GM12891 (cell line): Measurements from ENCODE around the gene ORMDL2.
"Not testable (repeated sequence)": the region's sequence is repeated elsewhere in the genome, so short reads cannot be mapped to it uniquely, and the experiment has no call there.

Source experiments
- DNase-seq: peaks from one replicate; pipeline ENCODE4 v3.0.0; 2011; ENCODE audit warnings: low spot score; ENCODE audit not compliant: insufficient read length
- FAIRE-seq: peaks from 2 replicates; lab custom pipeline; 2011; peaks lifted over from hg19 to GRCh38; lab: Jason Lieb, UNC
- PAX5 ChIP-seq: IDR thresholded peaks from 2 replicates; pipeline ENCODE4 v1.6.1; 2011; ENCODE audit warnings: low read length, moderate library complexity, mild to moderate bottlenecking; ENCODE audit not compliant: insufficient read depth, severe bottlenecking
- POLR2A ChIP-seq: IDR thresholded peaks from 2 replicates; pipeline ENCODE4 v1.6.1; 2011; ENCODE audit warnings: low read depth, low read length, control low read depth
- POLR2AphosphoS5 ChIP-seq: IDR thresholded peaks from 2 replicates; pipeline ENCODE4 v1.6.1; 2011; ENCODE audit warnings: low read depth, low read length, control low read depth
- POU2F2 ChIP-seq: IDR thresholded peaks from 2 replicates; pipeline ENCODE4 v1.6.1; 2011; ENCODE audit warnings: low read depth, mild to moderate bottlenecking, control low read depth, low read length, moderate library complexity
- SPI1 ChIP-seq: IDR thresholded peaks from 2 replicates; pipeline ENCODE4 v1.6.1; 2011; ENCODE audit warnings: low read depth, low read length, control low read depth
- TAF1 ChIP-seq: IDR thresholded peaks from 2 replicates; pipeline ENCODE4 v1.6.1; 2011; ENCODE audit warnings: low read depth, low read length, control low read depth

The ORMDL2 gene

DNA sequence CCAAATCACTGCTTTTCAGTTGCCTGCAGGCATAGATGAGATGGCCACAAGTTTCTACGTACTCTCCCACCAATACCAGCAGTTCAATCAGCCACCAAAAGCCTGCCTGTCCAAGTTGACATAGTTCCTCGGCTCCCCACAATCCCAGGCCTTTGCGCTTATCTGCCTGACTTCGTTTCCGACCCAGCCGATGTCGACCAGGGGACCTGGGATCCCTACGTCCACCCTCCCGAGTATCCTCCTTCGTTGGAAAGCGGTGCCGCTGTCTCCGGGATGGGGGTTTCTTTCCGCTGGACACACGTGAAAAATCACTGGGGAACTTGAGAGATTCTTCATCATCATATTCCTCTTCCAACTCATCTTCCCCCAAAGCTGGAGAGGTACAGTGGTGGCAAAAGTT is 10.0 kb downstream of the ORMDL2 start:
- TF ChIP-seq SPI1 (no peak), POLR2A (no peak), POLR2AphosphoS5 (no peak), PAX5 (no peak), TAF1 (no peak), POU2F2 (no peak)
- DNase-seq (no peak), FAIRE-seq (no peak)

DNA sequence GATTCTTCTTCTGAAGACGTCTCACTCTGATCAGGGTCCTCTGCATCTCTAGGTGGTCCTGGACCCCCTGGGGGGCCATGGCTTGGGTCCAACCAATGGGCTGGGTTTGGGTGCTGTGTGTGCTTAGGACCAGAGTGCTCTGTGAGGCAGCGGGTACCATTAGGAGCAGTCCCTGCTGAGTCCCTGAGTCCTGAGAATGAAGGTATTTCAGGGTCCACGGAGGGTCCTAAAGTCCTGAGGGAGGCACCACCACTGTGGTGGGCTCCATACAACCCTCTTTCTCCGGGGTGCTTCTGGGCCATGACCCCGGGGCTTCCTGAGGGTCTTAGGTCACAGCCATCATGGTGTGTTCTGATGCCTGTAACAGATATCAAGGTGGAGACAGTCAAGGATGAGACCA is 10.5 kb downstream of the ORMDL2 start:
- DNase-seq: no peak
- FAIRE-seq: no peak
- TF ChIP-seq POU2F2: no peak
- no peak for TF ChIP-seq TAF1
- no peak for TF ChIP-seq PAX5
- TF ChIP-seq SPI1: no peak
- TF ChIP-seq POLR2A: no peak
- no peak for TF ChIP-seq POLR2AphosphoS5

DNA sequence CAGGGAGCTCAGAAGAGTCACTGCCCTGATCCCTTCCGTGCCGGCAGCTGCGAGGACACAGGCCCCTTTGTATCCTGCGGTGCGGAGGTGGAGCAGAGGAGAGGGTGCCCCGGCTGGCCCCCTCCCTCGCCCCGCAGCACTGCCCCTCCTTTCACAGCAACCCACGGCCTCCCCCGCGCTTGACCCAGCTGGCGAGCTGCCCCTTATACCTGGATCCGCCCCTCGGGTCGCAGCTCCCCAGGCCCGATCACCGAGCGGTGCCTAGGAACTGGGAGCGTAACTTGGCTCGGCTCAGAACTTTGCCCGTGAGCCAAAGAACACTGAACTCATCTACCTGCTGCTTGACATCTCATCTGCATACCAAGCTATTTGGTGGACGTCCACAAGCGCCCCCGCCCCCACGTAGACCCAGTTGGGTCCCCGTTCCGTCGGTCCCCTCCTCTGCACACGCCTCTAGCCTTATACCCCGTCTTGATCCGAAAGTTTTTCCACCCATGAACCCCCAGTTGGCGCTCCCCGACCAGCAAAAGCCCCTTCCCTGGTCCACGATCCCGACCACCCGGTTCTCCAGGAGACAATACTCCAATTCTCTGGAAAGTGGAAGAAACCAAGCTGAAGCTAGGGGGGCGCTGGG is 12.2 kb downstream of the ORMDL2 start:
- TF ChIP-seq TAF1 (no peak), POU2F2 (no peak; the same call in 1 of the 2 replicates), POLR2AphosphoS5 (no peak), POLR2A (no peak), PAX5 (no peak), SPI1 (no peak)
- FAIRE-seq: peak; percentile 65
- DNase-seq: peak; percentile 57

DNA sequence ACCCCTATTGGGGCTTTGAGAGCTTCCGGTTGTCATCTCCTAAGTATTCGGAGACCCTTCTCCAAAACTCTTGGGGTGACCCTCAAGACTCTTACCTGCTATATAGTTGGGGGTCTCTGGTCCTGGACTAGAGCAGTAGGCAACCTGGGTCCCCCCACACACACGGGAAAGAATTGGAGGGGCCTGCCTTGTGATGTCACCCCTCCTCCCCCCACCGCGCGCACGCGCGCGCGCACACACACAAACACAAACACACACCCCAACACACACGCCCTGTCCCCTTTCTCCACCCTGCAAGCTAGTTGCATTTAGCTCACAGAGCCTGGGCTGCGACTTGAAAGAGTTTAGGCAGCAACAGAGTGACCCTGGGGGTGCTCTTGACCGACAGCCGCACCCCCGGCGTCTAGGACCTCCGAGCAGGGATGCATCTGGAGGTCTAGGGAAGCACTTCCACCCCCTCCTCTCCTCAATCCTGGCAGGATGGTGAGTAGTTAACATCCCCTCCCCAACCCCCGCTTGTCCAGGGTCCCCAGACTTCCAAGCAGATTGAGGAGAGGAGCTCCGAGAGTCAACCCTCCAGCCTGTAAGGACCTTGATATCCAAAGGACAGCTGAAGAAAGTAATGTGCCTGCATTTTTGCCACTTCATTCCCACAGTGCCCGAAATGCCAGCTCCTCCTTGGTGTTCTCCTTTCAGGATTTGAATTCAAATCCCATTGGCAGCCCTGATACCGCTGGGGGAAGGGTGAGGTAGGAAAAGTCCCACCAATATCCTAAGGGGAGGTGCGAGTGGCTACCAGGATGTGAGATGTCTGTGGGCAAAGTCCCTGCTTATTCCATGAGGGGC is 13.0 kb downstream of the ORMDL2 start:
- peak; percentile 88 for FAIRE-seq
- DNase-seq: peak; percentile 74
- TF ChIP-seq SPI1: no peak
- no peak for TF ChIP-seq POU2F2
- peak; percentile 22; the same call in 1 of the 2 replicates for TF ChIP-seq TAF1

DNA sequence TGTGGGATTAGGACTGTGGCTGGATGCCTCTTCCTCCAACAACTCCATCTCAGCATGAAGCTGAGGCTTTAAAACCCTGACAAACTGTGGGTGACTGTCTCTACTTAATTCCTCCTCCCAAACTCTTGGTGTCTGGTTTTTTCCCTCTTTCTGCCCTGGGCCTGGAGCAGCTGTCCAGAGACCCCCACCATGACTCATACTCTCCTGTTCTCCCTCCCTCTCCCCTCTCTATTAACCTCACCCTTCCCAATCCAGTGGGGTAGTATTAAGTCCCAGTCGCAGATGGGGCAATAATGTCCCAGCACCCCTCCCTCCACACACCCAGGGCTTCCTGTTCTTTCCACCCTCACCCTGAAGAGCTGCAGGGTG is 13.6 kb downstream of the ORMDL2 start:
- DNase-seq (no peak), FAIRE-seq (no peak)

DNA sequence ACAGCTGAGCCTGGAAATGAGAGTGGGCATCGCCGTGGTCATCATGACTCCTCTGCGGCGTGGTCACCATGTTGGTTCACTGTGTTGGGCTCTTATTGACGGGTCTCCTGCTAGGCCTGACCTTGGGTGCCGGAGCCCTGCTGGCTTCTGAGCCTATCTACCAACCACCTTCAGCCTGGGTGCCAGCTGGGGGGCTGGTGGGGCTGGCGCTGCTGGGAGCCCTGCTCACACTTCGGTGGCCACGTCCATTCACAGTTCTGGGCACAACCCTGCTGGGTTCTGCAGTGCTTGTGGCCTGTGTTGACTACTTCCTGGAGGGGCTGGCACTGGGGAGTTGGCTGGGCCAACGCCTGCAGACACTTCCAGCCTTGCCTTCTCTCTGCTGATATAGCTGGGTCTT is 15.2 kb downstream of the ORMDL2 start:
- no peak for TF ChIP-seq TAF1
- TF ChIP-seq PAX5: no peak
- no peak for TF ChIP-seq POU2F2
- TF ChIP-seq POLR2A: no peak
- TF ChIP-seq SPI1: no peak
- TF ChIP-seq POLR2AphosphoS5: no peak

More for the DNA sequence above, 13.6 kb downstream of the ORMDL2 start:
- TF ChIP-seq PAX5: no peak
- TF ChIP-seq POU2F2: no peak
- TF ChIP-seq TAF1: no peak
- TF ChIP-seq SPI1: no peak
- TF ChIP-seq POLR2A: no peak
- no peak for TF ChIP-seq POLR2AphosphoS5

DNA sequence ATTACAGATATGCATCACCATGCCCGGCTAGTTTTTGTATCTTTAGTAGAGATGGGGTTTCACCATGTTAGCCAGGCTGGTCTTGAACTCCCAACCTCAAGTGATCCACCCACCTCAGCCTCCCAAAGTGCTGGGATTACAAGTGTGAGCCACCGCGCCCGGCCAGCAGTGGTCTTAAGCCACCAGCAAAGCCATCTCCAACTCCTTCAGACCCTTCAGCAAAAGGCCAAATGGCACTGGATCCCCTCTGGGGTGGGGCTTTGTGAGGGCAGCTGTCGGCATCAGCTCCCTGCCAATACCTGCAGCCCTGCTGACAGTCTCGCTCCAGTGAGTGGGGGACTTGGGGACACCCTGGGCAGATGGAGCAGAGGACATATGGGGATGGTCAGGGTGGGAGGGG is 16.6 kb downstream of the ORMDL2 start:
- FAIRE-seq, DNase-seq: not testable (repeated sequence)

More for the DNA sequence above, 15.2 kb downstream of the ORMDL2 start:
- no peak for FAIRE-seq
- DNase-seq: no peak

DNA sequence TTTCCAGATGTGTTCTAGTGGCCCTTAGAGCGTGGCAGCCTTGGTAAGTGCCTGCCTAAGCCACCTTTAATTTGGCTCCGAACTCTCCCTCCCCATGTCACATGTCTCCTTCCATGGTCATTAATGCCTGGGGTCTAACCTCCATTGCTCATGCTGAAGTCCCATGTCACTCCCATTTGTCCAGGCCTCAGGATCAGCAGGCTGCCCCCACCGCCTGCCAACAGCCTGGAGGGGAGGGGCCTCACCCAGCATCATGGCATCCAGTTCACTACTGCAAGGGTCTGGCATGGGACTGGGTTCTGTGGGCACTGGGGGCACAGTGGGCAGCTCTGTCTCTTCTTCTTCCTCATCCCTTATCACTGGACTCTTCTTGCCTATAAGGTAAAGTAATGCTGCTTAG is 20.5 kb downstream of the ORMDL2 start:
- TF ChIP-seq POLR2AphosphoS5: no peak
- TF ChIP-seq POU2F2: no peak
- no peak for TF ChIP-seq TAF1
- no peak for TF ChIP-seq POLR2A
- no peak for TF ChIP-seq PAX5
- no peak for TF ChIP-seq SPI1
- FAIRE-seq (no peak), DNase-seq (no peak)

DNA sequence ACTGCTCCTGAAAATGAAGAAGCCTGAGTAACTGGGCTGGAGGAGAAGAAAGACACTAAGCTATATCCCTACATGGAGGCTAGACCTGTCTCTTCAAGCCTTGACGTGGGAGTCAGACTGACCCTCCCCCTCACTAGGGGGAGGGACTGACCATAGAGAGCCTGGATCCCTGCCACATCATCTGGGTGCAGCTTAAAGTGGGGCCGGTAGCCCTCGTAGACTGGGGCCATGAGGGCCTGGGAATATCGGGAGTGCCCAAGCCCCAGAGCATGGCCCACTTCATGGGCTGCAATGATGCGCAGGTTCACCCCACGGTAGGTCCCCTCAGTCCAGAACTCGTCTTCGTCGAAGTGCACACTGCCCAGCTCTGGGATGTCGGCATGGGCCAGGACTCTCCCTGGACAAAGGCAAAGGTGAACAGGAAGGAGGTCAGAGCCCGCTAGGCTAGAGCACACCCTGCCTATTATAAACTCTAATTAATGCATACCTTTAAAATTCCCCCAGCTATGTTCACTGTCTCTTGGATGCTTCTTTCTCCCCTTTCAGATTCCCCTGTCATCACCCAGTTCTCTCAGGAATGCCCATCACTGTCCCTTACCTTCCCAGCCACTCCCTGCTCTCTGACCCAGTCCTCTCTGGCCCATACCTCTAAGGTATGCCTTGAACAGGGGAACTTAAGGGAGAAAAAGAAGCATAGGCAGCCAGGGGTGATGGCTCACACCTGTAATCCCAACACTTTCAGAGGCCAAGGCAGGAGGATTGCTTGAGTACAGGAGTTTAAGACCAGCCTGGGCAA is 21.7 kb downstream of the ORMDL2 start:
- FAIRE-seq (no peak), DNase-seq (no peak)
- no peak for TF ChIP-seq TAF1
- no peak for TF ChIP-seq SPI1
- no peak for TF ChIP-seq PAX5
- TF ChIP-seq POLR2AphosphoS5: no peak
- no peak for TF ChIP-seq POU2F2
- no peak for TF ChIP-seq POLR2A
